Stimulated activated CD4-positive, alpha-beta T cell treated with anti-CD3 and anti-CD28 coated beads, Interleukin-4, amount 100 ng/mL, for 1 hour (primary cell): Measurements from ENCODE around the gene STRC.
"Not testable (repeated sequence)": the region's sequence is repeated elsewhere in the genome, so short reads cannot be mapped to it uniquely, and the experiment has no call there.

Experiments
- DNase-seq: peaks from one replicate; pipeline ENCODE4 v3.0.0-alpha.2; 2020

The STRC gene

GRCh38 chr15:43562753-43563152 lies 55.8 kb downstream of the STRC start:
- DNase-seq, result not testable (repeated sequence)

- no peak for DNase-seq
Observed at GRCh38 chr15:43552986-43553385, 65.6 kb downstream of the STRC start.

GRCh38 chr15:43552256-43552655 lies 66.3 kb downstream of the STRC start:
- no peak for DNase-seq

DNA sequence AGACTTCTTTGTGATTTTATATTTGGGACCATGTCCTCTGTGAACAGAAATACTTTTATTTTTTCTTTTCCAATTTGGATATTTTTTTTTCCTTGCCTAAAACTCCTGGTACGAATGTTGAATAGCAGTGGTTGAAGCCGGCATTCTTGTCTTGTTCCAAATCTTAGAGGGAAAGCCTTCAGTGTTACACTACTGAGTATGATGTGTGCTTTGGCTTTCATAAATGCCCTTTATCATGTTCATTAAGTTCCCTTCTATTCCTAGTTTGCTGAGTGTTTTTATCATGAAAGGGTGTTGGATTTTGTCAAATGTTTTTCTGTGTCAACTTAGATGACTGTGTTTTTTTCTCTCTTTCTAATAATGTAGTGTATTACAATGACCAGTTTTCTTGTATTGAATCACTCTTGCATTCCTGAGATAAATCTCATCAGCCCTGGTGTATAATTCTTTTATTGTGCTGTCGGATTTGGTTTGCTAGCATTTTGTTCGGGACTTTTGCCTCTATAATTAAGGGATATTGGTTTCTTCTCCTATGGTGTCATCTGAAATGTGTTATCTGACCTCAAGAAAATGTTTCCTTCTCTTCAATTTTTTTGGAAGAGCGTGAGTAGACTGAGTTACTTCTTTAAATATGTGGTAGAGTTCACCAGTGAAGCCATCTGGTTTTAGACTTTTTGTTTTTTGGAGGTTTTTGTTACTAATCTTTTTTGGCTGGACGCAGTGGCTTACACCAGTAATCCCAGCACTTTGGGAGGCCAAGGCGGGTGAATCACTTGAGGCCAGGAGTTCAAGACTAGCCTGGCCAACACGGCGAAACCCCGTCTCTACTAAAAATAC lies 67.9 kb downstream of the STRC start:
- no peak for DNase-seq
